Neural progenitor cell (in vitro differentiated cells): ENCODE data around the gene PPIL4. TPM values are rescaled to one million over a fixed set of nuclear protein-coding genes. Genes with fewer than 3 reads are reported as not detected.

ENCODE experiments used
- DNase-seq: peaks from one replicate; pipeline ENCODE4 v3.0.0-alpha.2; 2016; ENCODE audit warnings: low spot score
- H2AFZ ChIP-seq: fragments of 200-600 bp; sonication (generic); replicated peaks from 2 replicates; pipeline ENCODE4 v1.6.1; 2016; ENCODE audit warnings: antibody characterized with exemption
- H3F3A ChIP-seq: fragments of 200-600 bp; sonication (generic); 2 replicates; pipeline ENCODE4 v1.6.1; 2016; ENCODE audit warnings: antibody characterized with exemption, low read depth
- H3K27ac ChIP-seq: fragments of 200-600 bp; sonication (generic); 2 replicates; pipeline ENCODE4 v1.5.1; 2016; ENCODE audit warnings: mild to moderate bottlenecking
- H3K27me3 ChIP-seq: fragments of 200-600 bp; sonication (generic); 2 replicates; pipeline ENCODE4 v1.6.1; 2016; ENCODE audit warnings: mild to moderate bottlenecking, moderate library complexity
- H3K36me3 ChIP-seq: fragments of 200-600 bp; sonication (generic); 2 replicates; pipeline ENCODE4 v1.5.1; 2016
- H3K4me1 ChIP-seq: fragments of 200-600 bp; sonication (generic); 2 replicates; pipeline ENCODE4 v1.6.1; 2016; ENCODE audit warnings: mixed run types
- H3K4me2 ChIP-seq: fragments of 200-600 bp; sonication (generic); 2 replicates; pipeline ENCODE4 v1.6.1; 2016
- H3K4me3 ChIP-seq: fragments of 200-600 bp; sonication (generic); 2 replicates; pipeline ENCODE4 v1.5.1; 2016
- H3K79me2 ChIP-seq: fragments of 200-600 bp; sonication (generic); 2 replicates; pipeline ENCODE4 v1.6.1; 2016; ENCODE audit warnings: low read depth
- H3K9ac ChIP-seq: fragments of 200-600 bp; sonication (generic); 2 replicates; pipeline ENCODE4 v1.6.1; 2016
- H3K9me3 ChIP-seq: fragments of 200-600 bp; sonication (generic); 2 replicates; pipeline ENCODE4 v1.5.1; 2016; ENCODE audit warnings: low read depth
- H4K20me1 ChIP-seq: fragments of 200-600 bp; sonication (generic); 2 replicates; pipeline ENCODE4 v1.6.1; 2016; ENCODE audit warnings: low read depth
- H3K27ac Mint-ChIP-seq: 3 replicates; pipeline ENCODE4 v1.8.0; 2021; ENCODE audit warnings: mixed read lengths
- H3K27me3 Mint-ChIP-seq: 2 replicates; pipeline ENCODE4 v1.8.0; 2022; ENCODE audit warnings: low read depth, mild to moderate bottlenecking, inconsistent platforms, moderate library complexity, mixed read lengths; ENCODE audit not compliant: insufficient read depth
- H3K36me3 Mint-ChIP-seq: 3 replicates; pipeline ENCODE4 v1.8.0; 2021; ENCODE audit warnings: mixed read lengths
- H3K4me1 Mint-ChIP-seq: 3 replicates; pipeline ENCODE4 v1.8.0; 2021; ENCODE audit warnings: mixed read lengths
- H3K4me3 Mint-ChIP-seq: 3 replicates; pipeline ENCODE4 v1.8.0; 2021; ENCODE audit warnings: mild to moderate bottlenecking, moderate library complexity, mixed read lengths
- H3K9me3 Mint-ChIP-seq: 3 replicates; pipeline ENCODE4 v1.8.0; 2020; ENCODE audit warnings: mixed read lengths
- EZH2 ChIP-seq: fragments of 200-600 bp; sonication (generic); IDR thresholded peaks from 2 replicates; pipeline ENCODE4 v1.6.1; 2017; ENCODE audit warnings: antibody characterized with exemption, mild to moderate bottlenecking, moderate library complexity
- EZH2phosphoT487 ChIP-seq: fragments of 200-600 bp; sonication (generic); IDR thresholded peaks from 2 replicates; pipeline ENCODE4 v1.6.1; 2017; ENCODE audit warnings: antibody characterized with exemption
- total RNA-seq: library from RNA; depleted of rRNA; stranded (reverse); fragments of >200 nt; gene quantifications from 2 replicates; pipeline ENCODE4 v1.2.3, GENCODE V29; 2015; ENCODE audit warnings: low replicate concordance
- TF ChIP-seq, protein P1 (sequence below): fragments of 200-600 bp; sonication (generic); IDR thresholded peaks from 2 replicates; pipeline ENCODE4 v1.5.1; 2017; ENCODE audit warnings: antibody characterized with exemption, mild to moderate bottlenecking

Gene PPIL4
- total RNA-seq, 1 donor from 2014 or later = 80.6 TPM

DNA sequence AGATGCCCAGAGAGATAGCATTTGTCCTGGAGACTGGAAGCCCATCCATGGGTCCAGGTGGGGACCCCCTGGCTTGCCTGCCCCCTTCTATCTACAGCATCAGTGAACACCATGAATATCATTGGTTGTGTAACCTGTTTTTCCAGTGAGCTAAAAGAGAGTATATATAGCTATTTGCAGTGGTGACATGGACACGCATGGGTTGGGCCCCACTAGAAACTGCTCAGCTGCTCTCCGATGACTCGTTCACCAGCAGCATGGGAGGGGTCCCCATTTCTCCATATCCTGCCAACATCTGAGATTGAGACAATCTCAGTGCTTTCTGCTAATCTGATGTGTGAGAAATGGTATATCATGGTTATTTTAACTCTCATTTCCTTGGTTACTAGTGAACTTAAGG lies 57.0 kb downstream of the PPIL4 start:
- Mint-ChIP-seq H3K27me3 (peaks cover 4% of the 10 kb centered on the region), H3K4me1 (peaks cover 10% of the 10 kb centered on the region), H3K27ac (no peak overlapping the region), H3K36me3 (no peaks in the 10 kb centered on the region), H3K9me3 (no peaks in the 10 kb centered on the region), H3K4me3 (no peak overlapping the region)
- TF ChIP-seq, protein P1, sequence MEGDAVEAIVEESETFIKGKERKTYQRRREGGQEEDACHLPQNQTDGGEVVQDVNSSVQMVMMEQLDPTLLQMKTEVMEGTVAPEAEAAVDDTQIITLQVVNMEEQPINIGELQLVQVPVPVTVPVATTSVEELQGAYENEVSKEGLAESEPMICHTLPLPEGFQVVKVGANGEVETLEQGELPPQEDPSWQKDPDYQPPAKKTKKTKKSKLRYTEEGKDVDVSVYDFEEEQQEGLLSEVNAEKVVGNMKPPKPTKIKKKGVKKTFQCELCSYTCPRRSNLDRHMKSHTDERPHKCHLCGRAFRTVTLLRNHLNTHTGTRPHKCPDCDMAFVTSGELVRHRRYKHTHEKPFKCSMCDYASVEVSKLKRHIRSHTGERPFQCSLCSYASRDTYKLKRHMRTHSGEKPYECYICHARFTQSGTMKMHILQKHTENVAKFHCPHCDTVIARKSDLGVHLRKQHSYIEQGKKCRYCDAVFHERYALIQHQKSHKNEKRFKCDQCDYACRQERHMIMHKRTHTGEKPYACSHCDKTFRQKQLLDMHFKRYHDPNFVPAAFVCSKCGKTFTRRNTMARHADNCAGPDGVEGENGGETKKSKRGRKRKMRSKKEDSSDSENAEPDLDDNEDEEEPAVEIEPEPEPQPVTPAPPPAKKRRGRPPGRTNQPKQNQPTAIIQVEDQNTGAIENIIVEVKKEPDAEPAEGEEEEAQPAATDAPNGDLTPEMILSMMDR = no peak
- TF ChIP-seq EZH2 (no peak), EZH2phosphoT487 (no peak)
- Histone ChIP-seq H3K4me3 (no peak overlapping the region), H4K20me1 (no peaks in the 10 kb centered on the region), H3F3A (no peaks in the 10 kb centered on the region), H3K27ac (no peak overlapping the region), H3K9me3 (no peaks in the 10 kb centered on the region), H3K9ac (no peak overlapping the region), H3K4me2 (no peak overlapping the region), H3K27me3 (no peaks in the 10 kb centered on the region), H3K79me2 (no peaks in the 10 kb centered on the region), H3K4me1 (no peaks in the 10 kb centered on the region), H3K36me3 (no peaks in the 10 kb centered on the region), H2AFZ (no peak overlapping the region)
- DNase-seq = no peak

DNA sequence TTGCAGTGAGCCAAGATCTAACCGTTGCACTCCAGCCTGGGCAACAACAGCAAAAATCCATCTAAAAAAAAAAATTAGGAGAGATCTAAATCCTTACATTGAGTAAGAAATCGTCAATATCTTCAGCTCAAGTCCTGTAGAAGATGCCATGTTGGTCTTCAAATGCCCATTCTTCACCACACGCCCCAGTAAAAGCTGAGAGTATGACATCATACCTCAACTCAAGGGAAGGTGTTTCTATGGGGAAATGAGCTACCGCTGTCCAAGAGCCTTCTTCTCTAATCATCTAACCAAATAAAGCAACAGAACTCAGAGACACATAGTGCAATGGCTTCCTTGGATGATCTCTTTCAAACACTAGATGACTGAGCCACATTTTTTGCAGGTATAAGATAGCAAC lies 58.5 kb downstream of the PPIL4 start:
- H3K9ac ChIP-seq = no peak overlapping the region
- Mint-ChIP-seq H3K9me3 (no peaks in the 10 kb centered on the region), H3K36me3 (no peaks in the 10 kb centered on the region), H3K27ac (no peak overlapping the region), H3K4me1 (peaks cover 14% of the 10 kb centered on the region), H3K4me3 (no peak overlapping the region), H3K27me3 (peaks cover 4% of the 10 kb centered on the region)
- DNase-seq = no peak
- H3K4me1 ChIP-seq = peaks cover under 1% of the 10 kb centered on the region
- no peak overlapping the region for H3K4me2 ChIP-seq
- H3K27me3 ChIP-seq = no peaks in the 10 kb centered on the region
- H3K79me2 ChIP-seq = no peaks in the 10 kb centered on the region
- TF ChIP-seq EZH2phosphoT487 (no peak), EZH2 (no peak)
- TF ChIP-seq, protein P1 = no peak
- no peaks in the 10 kb centered on the region for H3F3A ChIP-seq
- H3K9me3 ChIP-seq = no peaks in the 10 kb centered on the region
- H3K27ac ChIP-seq = no peak overlapping the region
- H4K20me1 ChIP-seq = no peaks in the 10 kb centered on the region
- no peak overlapping the region for H3K4me3 ChIP-seq
- no peaks in the 10 kb centered on the region for H3K36me3 ChIP-seq
- H2AFZ ChIP-seq = no peak overlapping the region

DNA sequence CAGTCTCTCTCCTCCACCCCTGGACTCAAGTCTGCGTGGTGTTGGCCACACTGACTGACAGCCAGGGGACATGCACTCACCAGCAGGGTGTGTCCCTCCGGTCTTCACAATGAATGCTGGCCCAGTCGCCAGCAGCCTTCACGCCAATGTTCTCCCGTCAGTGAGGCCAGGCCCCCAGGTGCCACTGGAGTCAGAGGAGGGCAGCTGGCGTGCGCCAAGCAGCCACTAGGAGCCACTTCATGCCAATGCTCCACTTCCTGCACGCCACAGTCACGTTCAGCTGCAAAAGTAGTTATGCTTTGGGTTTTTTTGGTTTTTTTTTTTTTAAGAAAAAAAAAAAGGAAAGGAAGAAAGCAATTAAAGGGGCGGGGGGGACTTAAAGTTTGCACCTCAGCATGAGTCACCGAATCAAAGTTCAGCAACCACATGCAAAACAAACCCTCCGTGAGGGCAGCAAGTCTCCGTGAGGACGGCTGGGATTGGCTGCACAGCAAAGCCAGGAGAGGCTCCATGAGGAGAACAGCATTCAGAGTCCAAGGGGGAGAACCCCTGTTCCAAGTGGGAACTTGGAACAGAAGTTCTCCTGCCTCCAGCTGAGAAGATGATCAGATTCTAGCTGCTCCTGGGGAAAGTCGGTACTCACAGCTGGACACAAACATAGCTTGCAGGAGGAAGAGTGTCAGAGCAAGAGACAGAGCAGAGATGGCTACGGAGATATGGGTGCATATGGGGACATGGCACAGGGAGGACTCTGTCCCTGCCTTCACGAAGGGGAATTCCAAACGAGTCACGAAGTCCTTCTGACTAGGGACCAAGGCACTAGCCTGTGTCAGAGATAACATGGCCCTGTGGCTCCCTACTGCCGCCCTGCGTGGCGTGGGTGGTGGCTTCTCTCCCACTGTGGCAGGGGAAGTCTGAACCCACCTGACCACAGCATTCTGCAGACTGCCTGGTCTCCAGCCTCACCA lies 60.8 kb downstream of the PPIL4 start, which contains the start of gene ZC3H12D:
Gene ZC3H12D, minus strand, starts transcription at position 282 of the 968 bp plus-strand sequence. CDS start 10,471 bp downstream, outside the sequence.
- Histone ChIP-seq H4K20me1 (no peaks in the 10 kb centered on the region), H3K79me2 (no peaks in the 10 kb centered on the region), H3K4me3 (no peak within 1 kb of the TSS), H3K9me3 (no peaks in the 10 kb centered on the region), H3K4me1 (peaks cover 2% of the 10 kb centered on the region), H2AFZ (no peak within 1 kb of the TSS), H3F3A (no peaks in the 10 kb centered on the region), H3K36me3 (no peaks in the 10 kb centered on the region), H3K9ac (no peak within 1 kb of the TSS), H3K4me2 (no peak within 1 kb of the TSS), H3K27ac (no peak within 1 kb of the TSS), H3K27me3 (no peaks in the 10 kb centered on the region)
- H3K9me3 Mint-ChIP-seq = no peaks in the 10 kb centered on the region
- no peaks in the 10 kb centered on the region for H3K36me3 Mint-ChIP-seq
- DNase-seq = peak; percentile 18
- TF ChIP-seq EZH2 = no peak
- TF ChIP-seq EZH2phosphoT487 = no peak
- TF ChIP-seq, protein P1 = no peak
- no peak within 1 kb of the TSS for H3K4me3 Mint-ChIP-seq
- H3K27me3 Mint-ChIP-seq = peaks cover 4% of the 10 kb centered on the region
- peaks cover 27% of the 10 kb centered on the region for H3K4me1 Mint-ChIP-seq
- H3K27ac Mint-ChIP-seq = no peak within 1 kb of the TSS
